AG09309 (cell line): ENCODE measurements around the gene DNAJB14.

Source experiments
- DNase-seq: peaks from one replicate; pipeline ENCODE4 v3.0.0-alpha.2; 2010; ENCODE audit warnings: low read depth
- H3K4me3 ChIP-seq: 2 replicates; pipeline ENCODE4 v1.5.1; 2011; ENCODE audit warnings: mild to moderate bottlenecking, low read depth, low read length, moderate library complexity; ENCODE audit not compliant: control insufficient read depth
- CTCF ChIP-seq: IDR thresholded peaks from 2 replicates; pipeline ENCODE4 v1.5.1; 2011; ENCODE audit warnings: mild to moderate bottlenecking, low read depth, low read length, inconsistent platforms; ENCODE audit not compliant: insufficient read depth, control insufficient read depth; ENCODE audit errors: missing control alignments

Gene DNAJB14

GRCh38 chr4:99943904-99944437, 2.4 kb downstream of the DNAJB14 start:
- TF ChIP-seq CTCF, result no peak
- H3K4me3 ChIP-seq, result no peak overlapping the region
- DNase-seq, result no peak

GRCh38 chr4:99938243-99938753, 8.1 kb downstream of the DNAJB14 start:
- no peak for DNase-seq
- no peak overlapping the region for H3K4me3 ChIP-seq
- TF ChIP-seq CTCF, result no peak

- TF ChIP-seq CTCF, result no peak
- H3K4me3 ChIP-seq, result no peak overlapping the region
- no peak for DNase-seq
Observed at GRCh38 chr4:99934891-99935290, 11.5 kb downstream of the DNAJB14 start.

- DNase-seq, result no peak
- TF ChIP-seq CTCF, result no peak
- H3K4me3 ChIP-seq, result no peak overlapping the region
Observed at GRCh38 chr4:99927566-99927965, 18.9 kb downstream of the DNAJB14 start.

- no peak overlapping the region for H3K4me3 ChIP-seq
- DNase-seq, result no peak
- TF ChIP-seq CTCF, result no peak
Observed at GRCh38 chr4:99921174-99921573, 25.2 kb downstream of the DNAJB14 start.

GRCh38 chr4:99918656-99919055, 27.8 kb downstream of the DNAJB14 start:
- no peak overlapping the region for H3K4me3 ChIP-seq
- no peak for DNase-seq
- TF ChIP-seq CTCF, result no peak
